A673 (cell line): ENCODE results near the gene UBE2E2. TPM values are rescaled to one million over a fixed set of nuclear protein-coding genes. Genes with fewer than 3 reads are reported as not detected.

Experiments used
- BruUV-seq: library from RNA; stranded (reverse); fragments of 400-500 nt; replicated peaks from 2 replicates; lab custom pipeline; 2021; lab: Mats Ljungman, UMichigan
- CTCF ChIA-PET: fragments of 300-600 bp; sonication (Branson Sonifier 250); formaldehyde crosslinking; loops from one replicate; lab custom pipeline; 2022; ENCODE audit warnings: antibody characterized with exemption; lab: Charles Lee
- POLR2A ChIA-PET: fragments of 300-600 bp; sonication (Branson Sonifier 250); formaldehyde crosslinking; loops from one replicate; lab custom pipeline; 2022; ENCODE audit warnings: antibody characterized with exemption; ENCODE audit not compliant: low non-redundant PET; lab: Charles Lee
- DNase-seq: peaks from one replicate; pipeline ENCODE4 v3.0.0-alpha.2; 2015; ENCODE audit warnings: low spot score
- H3K27ac ChIP-seq: fragments of 200-600 bp; sonication (generic); 2 replicates; pipeline ENCODE4 v1.5.1; 2016; ENCODE audit warnings: mixed run types, low read depth, mild to moderate bottlenecking, mixed read lengths, antibody characterized with exemption, low read length; ENCODE audit not compliant: poor library complexity, severe bottlenecking
- H3K27me3 ChIP-seq: fragments of 200-600 bp; sonication (generic); replicated peaks from 2 replicates; pipeline ENCODE4 v1.6.1; 2017; ENCODE audit warnings: mixed run types, low read depth, mild to moderate bottlenecking, mixed read lengths, antibody characterized with exemption, low read length; ENCODE audit not compliant: insufficient read depth, poor library complexity
- H3K36me3 ChIP-seq: fragments of 200-600 bp; sonication (generic); 2 replicates; pipeline ENCODE4 v1.6.1; 2016; ENCODE audit warnings: mixed run types, mild to moderate bottlenecking, mixed read lengths, antibody characterized with exemption, low read length; ENCODE audit not compliant: insufficient read depth, poor library complexity, severe bottlenecking
- H3K4me1 ChIP-seq: fragments of 200-600 bp; sonication (generic); 2 replicates; pipeline ENCODE4 v1.6.1; 2017; ENCODE audit warnings: mixed run types, mild to moderate bottlenecking, mixed read lengths, antibody characterized with exemption, low read length; ENCODE audit not compliant: insufficient read depth, poor library complexity, severe bottlenecking
- H3K4me3 ChIP-seq: fragments of 200-600 bp; sonication (generic); 2 replicates; pipeline ENCODE4 v1.5.1; 2016; ENCODE audit warnings: low read depth, mixed run types, mild to moderate bottlenecking, mixed read lengths, low read length; ENCODE audit not compliant: poor library complexity, severe bottlenecking
- H3K9me3 ChIP-seq: fragments of 200-600 bp; sonication (generic); 2 replicates; pipeline ENCODE4 v1.6.1; 2016; ENCODE audit warnings: mixed run types, low read depth, mild to moderate bottlenecking, mixed read lengths, antibody characterized with exemption, low read length; ENCODE audit not compliant: poor library complexity, severe bottlenecking
- CTCF ChIP-seq: fragments of 300-800, 200-600 bp; sonication (generic); conservative IDR thresholded peaks from 2 replicates; pipeline ENCODE4 v1.5.1; 2017; ENCODE audit warnings: low read depth, mild to moderate bottlenecking, antibody characterized with exemption, low read length, moderate library complexity, mixed read lengths
- EZH2 ChIP-seq: fragments of 200-600 bp; sonication (generic); IDR thresholded peaks from 2 replicates; pipeline ENCODE4 v1.6.1; 2017; ENCODE audit warnings: borderline replicate concordance, low read depth, mild to moderate bottlenecking, mixed read lengths, antibody characterized with exemption, low read length; ENCODE audit not compliant: poor library complexity, severe bottlenecking
- intact Hi-C: fragments of 100-400 bp; cut with micrococcal nuclease; formaldehyde crosslinking; loops from one replicate; pipeline ENCODE4 v1.10.0; 2022; ENCODE audit not compliant: unreplicated experiment
- total RNA-seq: library from RNA; stranded (reverse); gene quantifications from 2 replicates; pipeline ENCODE4 v1.2.3, GENCODE V29; 2021

Gene UBE2E2
- total RNA-seq, 1 experiment from 2014 or later = 2.0 TPM

GRCh38 chr3:23238578-23238977 is 35.5 kb downstream of the UBE2E2 start:
- Histone ChIP-seq H3K4me3 (no peak overlapping the region), H3K4me1 (no peaks in the 10 kb centered on the region), H3K27me3 (no peaks in the 10 kb centered on the region), H3K9me3 (no peaks in the 10 kb centered on the region), H3K36me3 (no peaks in the 10 kb centered on the region), H3K27ac (no peak overlapping the region)
- POLR2A ChIA-PET = no interaction called here
- CTCF ChIA-PET = no interaction called here
- TF ChIP-seq CTCF = no peak
- TF ChIP-seq EZH2 = no peak
- DNase-seq = no peak
- BruUV-seq = no TSS peak
- intact Hi-C loops = no loop called here

- no peak overlapping the region for H3K27ac ChIP-seq
- no TSS peak for BruUV-seq
- TF ChIP-seq EZH2 (no peak), CTCF (no peak)
- no peak for DNase-seq
- CTCF ChIA-PET = no interaction called here
- intact Hi-C loops = no loop called here
- H3K9me3 ChIP-seq = no peaks in the 10 kb centered on the region
- H3K4me3 ChIP-seq = no peak overlapping the region
- no peaks in the 10 kb centered on the region for H3K36me3 ChIP-seq
- H3K4me1 ChIP-seq = no peaks in the 10 kb centered on the region
- no peaks in the 10 kb centered on the region for H3K27me3 ChIP-seq
- POLR2A ChIA-PET = no interaction called here
Measured at GRCh38 chr3:23239211-23240068, 36.3 kb downstream of the UBE2E2 start.

DNA sequence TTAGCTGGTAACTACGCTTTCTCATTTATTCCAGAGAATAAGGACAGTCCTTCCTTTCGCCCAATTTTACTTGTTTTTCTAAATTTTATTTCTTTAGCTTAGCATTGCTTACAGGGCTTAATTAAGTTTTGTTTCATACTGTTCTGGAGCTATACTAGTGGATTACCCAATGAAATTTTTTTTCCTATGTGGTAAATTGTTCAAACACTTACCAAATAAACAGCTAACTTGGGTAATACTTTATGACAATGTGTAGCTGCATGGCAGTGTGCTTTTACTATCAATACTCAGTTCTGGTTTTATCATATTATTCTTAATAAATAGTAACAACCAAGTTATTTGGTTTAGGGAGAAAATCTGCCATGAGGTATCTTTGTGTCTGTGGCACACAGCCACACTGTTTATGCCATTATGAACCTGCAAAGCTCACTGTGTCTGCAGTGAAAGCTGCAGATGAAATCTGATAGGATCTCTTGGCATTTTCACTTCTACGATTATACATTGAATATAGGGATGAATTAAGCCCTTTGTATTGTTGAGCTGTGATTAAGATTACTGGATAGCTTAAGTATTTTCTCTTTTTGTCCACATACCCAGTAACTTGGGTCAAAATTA is 37.2 kb downstream of the UBE2E2 start:
- Histone ChIP-seq H3K36me3 (no peaks in the 10 kb centered on the region), H3K27ac (no peak overlapping the region), H3K9me3 (no peaks in the 10 kb centered on the region), H3K27me3 (no peaks in the 10 kb centered on the region), H3K4me1 (no peaks in the 10 kb centered on the region), H3K4me3 (no peak overlapping the region)
- intact Hi-C loops = no loop called here
- ChIA-PET POLR2A (no interaction called here), CTCF (no interaction called here)
- DNase-seq = no peak
- TF ChIP-seq EZH2 (no peak), CTCF (no peak)
- BruUV-seq = no TSS peak
